ENCODE data around the gene ZGLP1.

Gene ZGLP1

GRCh38 chr19:10329555-10329954 is 19.9 kb upstream of the ZGLP1 start:
- no peaks in the 10 kb centered on the region for H3K27me3 ChIP-seq
- H3K4me3 ChIP-seq (ENCODE audit: low read depth, low read length) = no peak overlapping the region
- no peaks in the 10 kb centered on the region for H3K4me1 ChIP-seq
- no peak for TF ChIP-seq CTCF (IDR thresholded peaks at IDR 0.05; ENCODE audit: low read depth, low read length)
- no peak for DNase-seq
- no peaks in the 10 kb centered on the region for H3K9me3 ChIP-seq
- H3K36me3 ChIP-seq = peaks cover 72% of the 10 kb centered on the region

GRCh38 chr19:10328558-10329429 is 19.2 kb upstream of the ZGLP1 start:
- DNase-seq = no peak
- H3K36me3 ChIP-seq = peaks cover 78% of the 10 kb centered on the region
- H3K4me1 ChIP-seq = no peaks in the 10 kb centered on the region
- H3K9me3 ChIP-seq = no peaks in the 10 kb centered on the region
- TF ChIP-seq CTCF (IDR thresholded peaks at IDR 0.05; ENCODE audit: low read depth, low read length) = no peak
- no peaks in the 10 kb centered on the region for H3K27me3 ChIP-seq
- no peak overlapping the region for H3K4me3 ChIP-seq (ENCODE audit: low read depth, low read length)

GRCh38 chr19:10327793-10328192 is 18.2 kb upstream of the ZGLP1 start:
- peaks cover 7% of the 10 kb centered on the region for H3K4me1 ChIP-seq
- no peaks in the 10 kb centered on the region for H3K27me3 ChIP-seq
- peaks cover 88% of the 10 kb centered on the region for H3K36me3 ChIP-seq
- DNase-seq = no peak
- TF ChIP-seq CTCF (IDR thresholded peaks at IDR 0.05; ENCODE audit: low read depth, low read length) = no peak
- no peak overlapping the region for H3K4me3 ChIP-seq (ENCODE audit: low read depth, low read length)
- H3K9me3 ChIP-seq = no peaks in the 10 kb centered on the region

GRCh38 chr19:10325732-10326131 is 16.1 kb upstream of the ZGLP1 start:
- Histone ChIP-seq H3K4me3 (ENCODE audit: low read depth, low read length) (no peak overlapping the region), H3K27me3 (no peaks in the 10 kb centered on the region), H3K4me1 (peaks cover 8% of the 10 kb centered on the region), H3K36me3 (peaks cover 99% of the 10 kb centered on the region), H3K9me3 (no peaks in the 10 kb centered on the region)
- no peak for DNase-seq
- no peak for TF ChIP-seq CTCF (IDR thresholded peaks at IDR 0.05; ENCODE audit: low read depth, low read length)

GRCh38 chr19:10321874-10322835 is 12.5 kb upstream of the ZGLP1 start:
- Histone ChIP-seq H3K9me3 (no peaks in the 10 kb centered on the region), H3K4me1 (peaks cover 8% of the 10 kb centered on the region), H3K4me3 (ENCODE audit: low read depth, low read length) (no peak overlapping the region), H3K36me3 (peaks cover 90% of the 10 kb centered on the region), H3K27me3 (no peaks in the 10 kb centered on the region)
- no peak for TF ChIP-seq CTCF (IDR thresholded peaks at IDR 0.05; ENCODE audit: low read depth, low read length)
- DNase-seq = no peak
